ENCODE results near the gene ZP2. TPM values are rescaled to one million over a fixed set of nuclear protein-coding genes. Genes with fewer than 3 reads are reported as not detected.

ZP2 gene
- total RNA-seq, 1 experiment from 2014 or later, result not detected

DNA sequence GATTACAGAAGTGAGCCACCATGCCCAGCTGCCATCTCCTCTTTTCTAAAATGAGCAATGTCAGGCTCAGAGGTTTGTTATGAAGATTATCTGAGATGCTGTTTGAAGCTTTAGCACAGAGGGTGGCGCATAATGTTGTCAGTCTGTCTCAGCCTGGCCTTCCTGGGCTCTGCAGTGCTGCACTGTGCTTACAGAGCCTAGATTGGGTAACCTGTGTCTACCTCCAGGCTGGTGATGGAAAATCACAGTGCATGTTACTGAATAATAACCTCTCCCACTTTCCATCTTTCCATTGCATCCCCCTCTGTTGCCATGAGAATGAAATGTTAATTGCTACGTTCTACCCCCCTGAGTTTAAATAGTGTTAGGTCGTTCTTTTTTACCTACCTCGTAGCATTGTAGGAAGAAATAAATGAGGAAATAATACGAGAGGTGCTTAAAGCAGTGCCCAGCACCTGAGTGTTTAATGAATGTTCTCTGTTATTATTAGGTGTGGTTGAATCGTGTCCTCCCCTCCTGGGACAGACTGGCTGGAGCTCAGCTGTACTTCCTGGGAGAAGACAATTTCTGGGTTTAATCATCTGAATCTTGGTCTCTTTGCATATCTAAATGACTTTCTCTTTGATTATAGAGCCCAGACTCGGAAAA, 46.7 kb downstream of the ZP2 start:
- WGBS (ENCODE audit: extremely low coverage, insufficient read length, low lambda C conversion rate), result no CpG with 5 or more reads among the region's 7 CpGs
- H3K4me3 Mint-ChIP-seq, result no peak overlapping the region

More for the DNA sequence above, 46.7 kb downstream of the ZP2 start:
- Histone ChIP-seq H3K18ac (ENCODE audit: insufficient read length, low read depth, low read length) (no peak overlapping the region), H2BK20ac (ENCODE audit: low read depth, low read length, poor library complexity, severe bottlenecking) (no peak overlapping the region), H4K20me1 (ENCODE audit: control insufficient read depth, insufficient read depth, insufficient read length) (no peaks in the 10 kb centered on the region), H3K9ac (ENCODE audit: extremely low read depth, insufficient read length, low read length) (no peak overlapping the region), H2AK5ac (ENCODE audit: insufficient read length, low read length) (no peak overlapping the region), H3K79me1 (ENCODE audit: insufficient read depth, low read depth, low read length, poor library complexity, severe bottlenecking) (no peaks in the 10 kb centered on the region), H3K4ac (ENCODE audit: low read depth, low read length) (no peak overlapping the region), H2AFZ (ENCODE audit: low read length) (no peak overlapping the region), H3K9me3 (ENCODE audit: control insufficient read depth, low read depth, low read length) (no peaks in the 10 kb centered on the region), H2BK5ac (ENCODE audit: insufficient read length, low read length) (no peak overlapping the region), H4K91ac (ENCODE audit: insufficient read length, low read depth, low read length) (no peak overlapping the region), H3K14ac (ENCODE audit: insufficient read depth, low read length) (no peak overlapping the region), H3T11ph (ENCODE audit: low read length) (no peak overlapping the region), H3K4me1 (ENCODE audit: insufficient read depth, low read length) (no peaks in the 10 kb centered on the region), H3K79me2 (ENCODE audit: insufficient read depth, low read length) (no peaks in the 10 kb centered on the region), H2BK12ac (ENCODE audit: insufficient read length, low read depth, low read length) (no peak overlapping the region), H2BK15ac (ENCODE audit: low read depth, low read length) (no peak overlapping the region), H3K27me3 (ENCODE audit: insufficient read depth, low read length) (no peaks in the 10 kb centered on the region), H4K8ac (replicated peaks; ENCODE audit: insufficient read length, low read depth, low read length) (no peak overlapping the region), H3K23ac (ENCODE audit: insufficient read length, low read depth, low read length) (no peak overlapping the region), H3K23me2 (ENCODE audit: insufficient read length, low read depth, low read length, poor library complexity, severe bottlenecking) (peaks cover 2% of the 10 kb centered on the region), H3K56ac (ENCODE audit: insufficient read length, low read depth, low read length) (no peak overlapping the region), H2BK120ac (ENCODE audit: low read depth, low read length, poor library complexity, severe bottlenecking) (no peak overlapping the region), H3K27ac (ENCODE audit: insufficient read length, low read depth, low read length) (no peak overlapping the region), H3K4me2 (ENCODE audit: insufficient read depth, insufficient read length, low read length) (no peak overlapping the region), H4K5ac (ENCODE audit: insufficient read length, low read depth, low read length) (no peak overlapping the region)
- peaks cover 4 to 7% of the 10 kb centered on the region in 2 experiments for H3K4me1 Mint-ChIP-seq
- peaks cover 23 to 62% (median 55%) of the 10 kb centered on the region in 3 experiments; a peak in 6 of 7 replicates for H3K36me3 Mint-ChIP-seq (ENCODE audit: insufficient read depth in 1 of 3, low read depth in 3 of 3)
- H3K27ac Mint-ChIP-seq, result peak overlapping the region in 1 of 3 experiments; percentile 28; a peak in 2 of 7 replicates
- no peak for DNase-seq
- H3K27me3 Mint-ChIP-seq (ENCODE audit: low read depth), result no peaks in the 10 kb centered on the region
- H3K9me3 Mint-ChIP-seq, result no peaks in the 10 kb centered on the region
- TF ChIP-seq, protein P1, sequence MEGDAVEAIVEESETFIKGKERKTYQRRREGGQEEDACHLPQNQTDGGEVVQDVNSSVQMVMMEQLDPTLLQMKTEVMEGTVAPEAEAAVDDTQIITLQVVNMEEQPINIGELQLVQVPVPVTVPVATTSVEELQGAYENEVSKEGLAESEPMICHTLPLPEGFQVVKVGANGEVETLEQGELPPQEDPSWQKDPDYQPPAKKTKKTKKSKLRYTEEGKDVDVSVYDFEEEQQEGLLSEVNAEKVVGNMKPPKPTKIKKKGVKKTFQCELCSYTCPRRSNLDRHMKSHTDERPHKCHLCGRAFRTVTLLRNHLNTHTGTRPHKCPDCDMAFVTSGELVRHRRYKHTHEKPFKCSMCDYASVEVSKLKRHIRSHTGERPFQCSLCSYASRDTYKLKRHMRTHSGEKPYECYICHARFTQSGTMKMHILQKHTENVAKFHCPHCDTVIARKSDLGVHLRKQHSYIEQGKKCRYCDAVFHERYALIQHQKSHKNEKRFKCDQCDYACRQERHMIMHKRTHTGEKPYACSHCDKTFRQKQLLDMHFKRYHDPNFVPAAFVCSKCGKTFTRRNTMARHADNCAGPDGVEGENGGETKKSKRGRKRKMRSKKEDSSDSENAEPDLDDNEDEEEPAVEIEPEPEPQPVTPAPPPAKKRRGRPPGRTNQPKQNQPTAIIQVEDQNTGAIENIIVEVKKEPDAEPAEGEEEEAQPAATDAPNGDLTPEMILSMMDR (conservative IDR thresholded peaks at IDR 0.05), result no peak
